Activated B cell treated with CpG ODN at 0.5 μM for 24 hours (primary cell): ENCODE data around the gene SLC25A46. TPM values are rescaled to one million over a fixed set of nuclear protein-coding genes. Genes with fewer than 3 reads are reported as not detected.

Experiments used
- ATAC-seq: fragments of 200-7000 bp; cut with Tn5 transposase; one replicate; pipeline ENCODE4 v1.10.0; 2021; ENCODE audit warnings: low read depth, mild to moderate bottlenecking, moderate library complexity
- CTCF ChIA-PET: fragments of 350-600 bp; sonication (Branson Sonifier 250); formaldehyde crosslinking; loops from one replicate; lab custom pipeline; 2021; ENCODE audit warnings: antibody characterized with exemption; lab: Charles Lee
- POLR2A ChIA-PET: fragments of 350-600 bp; sonication (Branson Sonifier 250); formaldehyde crosslinking; loops from one replicate; lab custom pipeline; 2021; ENCODE audit warnings: antibody characterized with exemption; lab: Charles Lee
- DNase-seq: peaks from one replicate; pipeline ENCODE4 v3.0.0; 2022
- H3K27ac Mint-ChIP-seq: one replicate; pipeline ENCODE4 v1.8.0; 2020; ENCODE audit warnings: mixed read lengths
- H3K27me3 Mint-ChIP-seq: one replicate; pipeline ENCODE4 v1.8.0; 2021; ENCODE audit warnings: mixed read lengths
- H3K36me3 Mint-ChIP-seq: one replicate; pipeline ENCODE4 v1.8.0; 2021; ENCODE audit warnings: low read depth, mixed read lengths
- H3K4me1 Mint-ChIP-seq: one replicate; pipeline ENCODE4 v1.8.0; 2021; ENCODE audit warnings: mixed read lengths
- H3K4me3 Mint-ChIP-seq: one replicate; pipeline ENCODE4 v1.8.0; 2020; ENCODE audit warnings: mild to moderate bottlenecking, mixed read lengths
- H3K9me3 Mint-ChIP-seq: one replicate; pipeline ENCODE4 v1.8.0; 2020; ENCODE audit warnings: mixed read lengths
- intact Hi-C: fragments of 100-400 bp; cut with micrococcal nuclease; formaldehyde crosslinking; loops from one replicate; pipeline ENCODE4 v1.15.1; 2024
- total RNA-seq: library from RNA; stranded (reverse); gene quantifications from 2 replicates; pipeline ENCODE4 v1.2.3, GENCODE V29; 2022
- TF ChIP-seq, protein P1 (sequence below): fragments of 200-600 bp; IDR thresholded peaks from one replicate; pipeline ENCODE4 v1.8.0; 2022; ENCODE audit warnings: antibody characterized with exemption, mild to moderate bottlenecking

SLC25A46 gene
- total RNA-seq, 1 donor from 2014 or later: 42.2 TPM

DNA sequence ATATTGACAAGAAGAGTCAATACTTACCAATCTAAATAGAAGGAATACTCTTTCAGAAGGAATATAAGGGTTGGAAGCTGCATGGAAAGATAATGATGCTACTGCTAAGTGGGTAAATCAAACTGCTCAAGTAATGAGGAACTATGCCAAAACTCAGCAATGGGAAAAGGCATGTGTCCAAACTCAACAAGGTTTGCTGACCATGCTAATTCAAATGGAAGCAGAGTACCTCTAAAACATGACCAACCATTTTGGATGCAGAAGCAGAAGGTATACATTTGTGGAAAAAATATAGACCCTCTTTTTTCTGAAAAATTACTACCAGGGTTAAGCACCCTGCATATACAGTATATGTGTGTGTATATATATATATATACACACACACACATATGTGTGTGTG lies 33.5 kb upstream of the SLC25A46 start:
- H3K4me3 Mint-ChIP-seq: no peak overlapping the region
- DNase-seq (no peak), ATAC-seq (no peak)
- CTCF ChIA-PET: no interaction called here
- no peaks in the 10 kb centered on the region for H3K36me3 Mint-ChIP-seq
- TF ChIP-seq, protein P1, sequence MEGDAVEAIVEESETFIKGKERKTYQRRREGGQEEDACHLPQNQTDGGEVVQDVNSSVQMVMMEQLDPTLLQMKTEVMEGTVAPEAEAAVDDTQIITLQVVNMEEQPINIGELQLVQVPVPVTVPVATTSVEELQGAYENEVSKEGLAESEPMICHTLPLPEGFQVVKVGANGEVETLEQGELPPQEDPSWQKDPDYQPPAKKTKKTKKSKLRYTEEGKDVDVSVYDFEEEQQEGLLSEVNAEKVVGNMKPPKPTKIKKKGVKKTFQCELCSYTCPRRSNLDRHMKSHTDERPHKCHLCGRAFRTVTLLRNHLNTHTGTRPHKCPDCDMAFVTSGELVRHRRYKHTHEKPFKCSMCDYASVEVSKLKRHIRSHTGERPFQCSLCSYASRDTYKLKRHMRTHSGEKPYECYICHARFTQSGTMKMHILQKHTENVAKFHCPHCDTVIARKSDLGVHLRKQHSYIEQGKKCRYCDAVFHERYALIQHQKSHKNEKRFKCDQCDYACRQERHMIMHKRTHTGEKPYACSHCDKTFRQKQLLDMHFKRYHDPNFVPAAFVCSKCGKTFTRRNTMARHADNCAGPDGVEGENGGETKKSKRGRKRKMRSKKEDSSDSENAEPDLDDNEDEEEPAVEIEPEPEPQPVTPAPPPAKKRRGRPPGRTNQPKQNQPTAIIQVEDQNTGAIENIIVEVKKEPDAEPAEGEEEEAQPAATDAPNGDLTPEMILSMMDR: no peak
- no peaks in the 10 kb centered on the region for H3K4me1 Mint-ChIP-seq
- intact Hi-C loops: no loop called here
- H3K27ac Mint-ChIP-seq: no peak overlapping the region
- no peaks in the 10 kb centered on the region for H3K27me3 Mint-ChIP-seq
- no peaks in the 10 kb centered on the region for H3K9me3 Mint-ChIP-seq
- POLR2A ChIA-PET: no interaction called here

DNA sequence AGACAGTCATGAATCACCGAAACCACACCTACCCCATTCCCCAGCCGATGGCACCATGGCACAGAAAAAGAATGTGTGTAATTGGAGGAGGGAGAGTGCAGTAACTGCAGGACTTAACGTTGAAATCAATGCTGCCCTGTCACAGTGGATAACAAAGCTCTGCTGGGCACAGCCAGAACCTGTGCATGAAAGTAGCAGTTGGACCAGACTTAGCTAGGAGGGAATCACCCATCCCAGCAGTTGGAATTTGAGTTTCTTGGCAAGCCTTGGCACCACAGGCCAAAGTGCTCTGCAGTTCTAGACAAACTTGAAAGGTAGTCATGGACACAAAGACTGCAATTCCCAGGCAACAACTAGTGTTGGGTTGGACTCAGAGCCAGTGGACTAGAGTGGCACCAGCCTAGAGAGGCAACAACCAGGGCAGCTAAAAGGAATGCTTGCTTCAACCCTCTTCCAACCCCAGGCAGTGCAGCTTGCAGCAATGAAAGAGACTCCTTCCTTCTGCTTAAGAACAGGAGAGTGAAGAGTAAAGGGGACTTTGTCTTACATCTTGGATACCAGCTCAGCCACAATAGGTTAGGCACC lies 31.5 kb upstream of the SLC25A46 start:
- H3K4me1 Mint-ChIP-seq: no peaks in the 10 kb centered on the region
- DNase-seq (no peak), ATAC-seq (no peak)
- CTCF ChIA-PET: no interaction called here
- H3K9me3 Mint-ChIP-seq: no peaks in the 10 kb centered on the region
- H3K27ac Mint-ChIP-seq: no peak overlapping the region
- POLR2A ChIA-PET: no interaction called here
- H3K27me3 Mint-ChIP-seq: no peaks in the 10 kb centered on the region
- H3K4me3 Mint-ChIP-seq: no peak overlapping the region
- no peaks in the 10 kb centered on the region for H3K36me3 Mint-ChIP-seq
- TF ChIP-seq, protein P1: no peak
- intact Hi-C loops: no loop called here

DNA sequence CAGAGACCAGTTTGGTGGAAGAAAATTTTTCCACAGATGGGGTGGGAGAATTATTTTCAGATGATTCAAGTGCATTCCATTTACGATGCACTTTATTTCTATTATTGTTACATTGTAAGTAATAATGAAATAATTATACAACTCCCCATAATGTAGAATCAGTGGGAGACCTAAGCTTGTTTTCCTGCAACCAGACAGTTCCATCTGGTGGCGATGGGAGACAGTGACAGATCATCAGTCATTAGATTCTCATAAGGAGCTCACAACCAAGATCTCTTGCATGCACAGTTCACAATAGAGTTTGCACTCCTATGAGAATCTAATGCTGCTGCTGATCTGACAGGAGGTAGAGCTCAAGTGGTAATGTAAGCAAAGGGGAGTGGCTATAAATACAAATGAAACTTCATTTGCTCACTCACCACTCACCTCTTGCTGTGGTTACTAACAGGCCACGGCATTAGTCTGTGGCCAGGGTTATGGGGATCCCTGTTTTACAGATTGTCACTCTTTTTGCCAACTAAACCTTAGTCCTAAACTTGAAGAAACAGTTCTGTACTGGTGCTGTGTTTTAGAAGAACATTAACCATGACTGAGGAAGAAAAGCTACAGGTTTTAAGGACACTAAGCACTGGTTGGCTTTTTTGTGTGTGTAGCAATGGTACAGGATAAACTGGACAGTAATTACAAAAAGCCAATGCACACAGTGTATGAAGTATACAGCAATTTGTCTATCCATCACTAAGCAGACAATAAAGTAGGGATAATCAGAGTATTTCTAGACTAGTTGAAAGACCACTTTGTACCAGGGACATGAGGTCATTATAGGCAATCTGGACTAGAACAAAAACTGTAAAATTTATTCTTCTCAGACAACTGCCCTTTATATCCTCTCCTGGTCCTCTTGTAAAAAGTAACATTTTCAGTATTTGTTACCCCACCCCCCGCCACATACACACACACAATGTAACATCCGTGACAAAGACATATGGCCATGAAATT lies 22.3 kb upstream of the SLC25A46 start:
- intact Hi-C loops: no loop called here
- POLR2A ChIA-PET: no interaction called here
- ATAC-seq: no peak

DNA sequence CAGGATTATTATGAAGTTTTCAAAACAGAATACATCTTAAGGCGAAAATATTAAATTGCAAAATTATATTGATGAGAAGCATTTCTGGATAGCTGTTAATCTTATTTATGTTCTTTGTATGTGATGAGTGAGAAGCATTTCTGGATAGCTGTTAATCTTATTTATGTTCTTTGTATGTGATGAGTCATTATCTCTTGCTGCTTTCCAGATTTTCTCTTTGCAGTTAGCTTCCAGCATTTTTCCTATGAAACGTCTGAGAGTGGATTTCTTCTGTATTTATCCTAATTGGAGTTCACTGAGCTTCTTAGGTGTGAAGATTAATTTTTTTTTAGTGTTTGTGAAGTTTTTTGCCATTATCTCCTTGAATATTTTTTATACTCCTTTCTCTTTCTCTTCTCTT lies 20.5 kb upstream of the SLC25A46 start:
- TF ChIP-seq, protein P1: no peak
- Mint-ChIP-seq H3K27ac (no peak overlapping the region), H3K4me3 (no peak overlapping the region), H3K4me1 (no peaks in the 10 kb centered on the region), H3K36me3 (no peaks in the 10 kb centered on the region), H3K9me3 (no peaks in the 10 kb centered on the region), H3K27me3 (no peaks in the 10 kb centered on the region)
- ATAC-seq: no peak
- ChIA-PET POLR2A (no interaction called here), CTCF (no interaction called here)
- no peak for DNase-seq
- intact Hi-C loops: no loop called here

More for the DNA sequence above, 22.3 kb upstream of the SLC25A46 start:
- DNase-seq: no peak
- no peaks in the 10 kb centered on the region for H3K9me3 Mint-ChIP-seq
- no peaks in the 10 kb centered on the region for H3K36me3 Mint-ChIP-seq
- TF ChIP-seq, protein P1: no peak
- no peaks in the 10 kb centered on the region for H3K27me3 Mint-ChIP-seq
- H3K4me1 Mint-ChIP-seq: no peaks in the 10 kb centered on the region
- CTCF ChIA-PET: no interaction called here
- no peak overlapping the region for H3K4me3 Mint-ChIP-seq
- no peak overlapping the region for H3K27ac Mint-ChIP-seq
